ENCODE results near the gene RCCD1. TPM values are rescaled to one million over a fixed set of nuclear protein-coding genes. Genes with fewer than 3 reads are reported as not detected.

The RCCD1 gene
- total RNA-seq, 1 experiment from 2014 or later: 0.14 TPM

DNA sequence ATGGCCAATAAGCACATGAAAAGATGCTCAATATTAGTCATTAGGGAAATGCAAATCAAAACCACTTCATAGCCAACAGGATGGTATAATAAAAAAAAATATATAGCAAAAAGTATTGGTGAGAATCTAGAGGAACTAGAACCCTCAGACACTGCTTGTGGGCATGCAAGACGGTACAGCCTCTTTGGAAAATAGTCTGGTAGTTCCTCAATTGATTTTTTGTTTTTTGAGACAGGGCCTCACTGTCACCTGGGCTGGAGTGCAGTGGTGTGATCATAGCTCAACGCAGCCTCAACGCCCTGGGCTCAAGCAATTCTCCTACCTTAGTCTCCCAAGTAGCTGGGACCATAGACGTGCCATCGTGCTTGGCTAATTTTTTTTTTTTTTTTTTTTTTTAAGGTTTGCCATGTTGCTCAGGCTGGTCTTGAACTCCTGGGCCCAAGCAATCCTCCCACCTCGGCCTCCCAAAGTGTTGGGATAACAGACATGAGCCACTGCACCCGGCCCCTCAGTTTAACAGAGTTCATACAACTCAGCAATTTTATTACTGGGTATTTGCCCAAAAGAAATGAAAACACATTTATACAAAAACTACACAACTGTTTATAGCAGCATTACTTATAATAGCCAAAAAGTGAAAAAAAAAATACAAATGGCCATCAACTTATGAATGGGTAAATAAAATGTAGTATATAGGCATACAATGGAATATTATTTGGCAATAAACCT is 34.5 kb downstream of the RCCD1 start:
- in situ Hi-C loops (cut with HindIII; ENCODE audit: low sequenced_read_pairs): no loop called here
- no peak for DNase-seq (ENCODE audit: low spot score)

DNA sequence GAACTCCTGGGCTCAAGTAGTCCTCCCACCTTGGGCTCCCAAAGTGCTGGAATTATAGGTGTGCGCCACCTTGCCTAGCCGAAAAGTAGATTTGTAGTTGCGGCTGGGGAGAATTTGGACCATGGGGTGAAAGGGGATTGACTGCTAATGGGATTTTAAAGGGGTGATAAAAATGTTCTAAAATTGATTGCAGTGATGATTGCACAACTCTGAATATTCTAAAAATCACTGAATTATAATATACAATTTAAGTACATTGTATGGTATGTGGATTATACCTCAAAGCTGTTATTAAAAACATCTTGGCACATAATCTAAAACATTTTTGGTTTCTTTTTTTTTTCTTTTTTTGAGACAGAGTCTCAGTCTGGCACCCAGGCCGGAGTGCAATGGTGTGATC is 35.8 kb downstream of the RCCD1 start:
- DNase-seq (ENCODE audit: low spot score): no peak
- in situ Hi-C loops (cut with HindIII; ENCODE audit: low sequenced_read_pairs): no loop called here

DNA sequence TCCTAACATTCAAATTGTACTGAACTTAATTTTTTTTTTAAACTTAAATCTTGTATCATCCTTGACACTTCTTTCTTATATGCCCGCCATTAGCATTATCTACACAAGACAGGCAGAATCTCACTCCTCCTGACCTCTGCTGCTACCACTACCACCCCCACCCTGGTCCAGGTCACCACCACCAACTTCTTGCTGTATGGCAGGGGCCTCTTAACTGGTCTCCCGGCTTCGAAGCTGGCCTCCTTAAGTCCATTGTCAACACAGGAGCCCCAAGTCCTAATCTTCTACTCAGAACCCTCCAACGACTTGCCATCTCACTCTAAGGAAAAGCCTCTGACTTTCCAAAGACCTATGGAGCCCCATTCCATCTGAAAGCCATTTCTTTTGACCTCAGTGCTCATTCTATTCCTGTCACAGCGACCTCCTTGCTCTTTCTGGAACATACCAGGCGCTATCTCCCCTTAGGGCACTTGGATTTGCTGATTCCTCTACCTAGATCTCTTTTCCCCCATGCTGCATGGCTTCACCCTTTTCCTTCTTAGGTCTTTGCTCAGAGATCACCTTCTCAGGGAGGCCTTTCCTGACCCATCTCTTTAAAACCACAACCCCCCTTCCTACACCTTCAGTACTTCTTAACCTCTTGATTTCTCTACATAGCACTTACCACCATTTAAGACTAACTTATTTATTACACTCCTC is 37.1 kb downstream of the RCCD1 start:
- no peak for DNase-seq (ENCODE audit: low spot score)
- in situ Hi-C loops (cut with HindIII; ENCODE audit: low sequenced_read_pairs): no loop called here

DNA sequence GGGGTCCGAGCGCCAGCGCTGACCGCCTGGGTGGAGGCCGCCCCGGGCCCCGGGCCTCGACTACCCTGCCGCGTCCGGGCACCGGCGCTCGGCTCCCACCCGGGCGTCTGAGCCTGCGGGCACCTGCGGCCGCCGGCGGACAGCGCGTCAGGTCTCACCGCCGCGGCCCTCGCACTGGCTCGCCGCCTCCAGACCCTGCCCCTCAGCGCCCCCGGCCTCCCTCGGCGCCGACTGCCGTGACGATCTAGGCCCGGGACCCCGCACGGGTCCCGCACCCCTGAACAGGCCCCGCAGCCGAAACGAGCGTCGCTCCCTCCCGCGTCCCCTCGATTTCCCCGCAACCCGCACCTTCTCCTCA is 39.4 kb downstream of the RCCD1 start:
- in situ Hi-C loops (cut with HindIII; ENCODE audit: low sequenced_read_pairs): no loop called here
- DNase-seq (ENCODE audit: low spot score): no peak

DNA sequence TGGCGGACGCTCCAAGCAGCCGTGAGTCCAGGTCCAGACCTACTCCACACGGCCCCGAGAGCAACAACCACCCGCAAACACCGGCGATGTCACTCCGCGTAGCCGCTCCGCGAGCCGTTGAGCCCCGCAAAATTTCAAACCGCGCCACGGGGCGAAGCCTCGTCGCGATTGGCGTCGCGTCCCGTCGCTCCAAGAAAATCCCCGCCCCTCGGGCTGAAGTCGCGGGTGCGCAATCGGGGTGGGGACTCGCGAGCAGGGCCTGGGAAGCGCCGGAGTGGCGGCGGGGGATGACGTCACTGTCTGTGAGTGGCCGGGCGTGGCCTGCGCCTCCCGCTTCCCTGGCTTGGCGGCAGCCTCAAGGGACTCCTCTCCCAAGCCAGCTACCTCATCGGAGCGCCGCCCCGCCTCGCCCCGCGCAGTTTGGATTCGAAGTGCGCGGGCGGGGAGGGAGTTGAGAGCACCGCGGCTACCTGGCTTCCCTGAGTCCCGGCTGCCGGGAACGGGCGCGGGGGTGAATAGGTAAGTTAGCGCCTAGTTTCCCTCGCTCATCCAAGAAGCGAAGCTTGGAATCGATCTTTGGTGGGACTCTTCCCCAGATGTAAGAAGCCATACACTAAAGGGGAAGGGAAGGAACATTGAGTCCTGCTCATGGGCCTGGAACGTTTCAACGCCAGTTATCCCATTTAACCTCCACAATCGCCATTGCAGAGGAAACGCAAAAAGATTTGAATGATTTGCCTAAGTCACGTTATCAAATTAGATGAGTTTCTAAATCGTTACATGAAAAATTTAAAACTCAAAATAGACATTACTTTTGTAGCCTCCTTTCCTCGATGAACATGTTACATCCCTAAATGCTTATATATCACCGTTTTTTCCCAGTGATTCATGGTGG is 40.0 kb downstream of the RCCD1 start, which contains the start of gene PRC1:
Gene PRC1, minus strand, starts transcription at position 119 of the 895 bp plus-strand sequence. Its CDS starts 118 bp downstream, at position 1.
- DNase-seq (ENCODE audit: low spot score): peak; percentile 98
- in situ Hi-C loops (cut with HindIII; ENCODE audit: low sequenced_read_pairs): no loop called here

DNA sequence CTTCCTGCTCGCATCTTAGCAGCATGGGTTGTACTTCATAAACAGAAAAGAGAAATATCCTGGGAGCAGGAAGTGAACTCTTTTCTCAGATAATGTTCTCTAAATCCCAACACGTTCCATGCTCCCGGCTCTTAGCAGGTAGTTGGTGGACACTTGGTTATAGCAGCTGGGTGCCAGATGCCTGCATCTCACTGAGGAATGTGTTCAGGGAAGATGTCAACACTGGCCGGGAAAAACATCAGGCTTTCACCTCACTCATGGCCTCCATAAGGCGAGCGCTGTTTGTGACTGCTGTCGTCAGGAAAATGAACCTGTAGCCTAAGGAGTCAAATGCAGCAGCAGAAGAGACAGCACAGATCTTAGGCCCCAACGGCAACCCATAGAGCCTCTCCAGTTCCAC is 44.1 kb downstream of the RCCD1 start:
- in situ Hi-C loops (cut with HindIII; ENCODE audit: low sequenced_read_pairs): no loop called here
- DNase-seq (ENCODE audit: low spot score): no peak

DNA sequence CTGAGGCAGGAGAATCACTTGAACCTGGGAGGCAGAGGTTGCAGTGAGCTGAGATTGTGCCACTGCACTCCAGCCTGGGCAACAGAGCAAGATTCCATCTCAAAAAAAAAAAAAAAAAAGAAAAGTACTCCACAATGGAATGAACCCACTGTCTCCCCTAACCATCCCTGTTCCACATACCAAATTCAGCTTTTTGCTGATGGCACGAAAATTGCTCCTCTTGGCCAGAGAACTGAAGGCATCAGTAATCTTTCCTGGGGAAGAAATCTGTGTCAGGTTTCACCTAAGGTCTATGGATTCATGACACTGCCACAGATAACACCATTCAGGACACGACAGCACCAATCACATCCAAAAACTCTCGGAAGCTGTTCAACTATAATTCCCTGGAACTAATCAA is 46.5 kb downstream of the RCCD1 start:
- in situ Hi-C loops (cut with HindIII; ENCODE audit: low sequenced_read_pairs): no loop called here
- no peak for DNase-seq (ENCODE audit: low spot score)

DNA sequence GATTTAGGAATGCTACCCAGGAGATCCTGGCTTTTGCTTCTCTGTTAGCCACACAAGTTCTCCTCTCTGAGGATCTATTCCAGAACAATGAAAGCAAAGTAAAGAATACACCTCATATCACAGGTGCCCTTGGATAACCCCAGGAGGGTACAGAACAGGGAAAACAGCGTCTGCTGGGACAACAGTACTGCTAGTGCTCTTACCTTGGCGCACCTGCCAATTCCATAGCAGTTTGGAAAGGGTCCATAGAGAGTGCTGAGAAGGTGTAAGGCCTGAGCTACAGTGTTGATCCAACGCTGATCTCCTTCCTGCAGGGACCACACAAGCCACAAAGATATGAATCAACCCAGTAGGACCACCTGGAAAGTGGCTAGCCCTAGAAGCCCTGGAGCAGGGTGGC is 52.6 kb downstream of the RCCD1 start:
- no peak for DNase-seq (ENCODE audit: low spot score)
- in situ Hi-C loops (cut with HindIII; ENCODE audit: low sequenced_read_pairs): no loop called here

Other genes with a start within 250 kb of the RCCD1 start
- 19.0 and 25.7 TPM in 2 replicates for gene BLM, start 237.5 kb upstream of the RCCD1 start, total RNA-seq (2014; rRNA removed; shearing (Covaris generic))
- 21.8 and 28.9 TPM in 2 replicates for gene FURIN, start 86.3 kb upstream of the RCCD1 start, total RNA-seq (2014; rRNA removed; shearing (Covaris generic))
- 0.43 and 0.64 TPM in 2 replicates for gene FES, start 70.4 kb upstream of the RCCD1 start, total RNA-seq (2014; rRNA removed; shearing (Covaris generic))
- gene MAN2A2, start 51.6 kb upstream of the RCCD1 start, total RNA-seq (2014; rRNA removed; shearing (Covaris generic)): 23.8 and 33.4 TPM in 2 replicates
- 10.8 and 17.1 TPM in 2 replicates for gene HDDC3, start 22.3 kb upstream of the RCCD1 start, total RNA-seq (2014; rRNA removed; shearing (Covaris generic))
- 99.2 and 113 TPM in 2 replicates for gene UNC45A, start 19.6 kb upstream of the RCCD1 start, total RNA-seq (2014; rRNA removed; shearing (Covaris generic))
- 138 and 140 TPM in 2 replicates for gene PRC1, start 39.7 kb downstream of the RCCD1 start, total RNA-seq (2014; rRNA removed; shearing (Covaris generic))
- gene VPS33B, start 67.7 kb downstream of the RCCD1 start, total RNA-seq (2014; rRNA removed; shearing (Covaris generic)): 8.9 and 12.8 TPM in 2 replicates
- gene SV2B, start 145.4 kb downstream of the RCCD1 start, total RNA-seq (2014; rRNA removed; shearing (Covaris generic)): not detected in 2 replicates